ENCODE data around the gene ACADS.

ACADS gene

GRCh38 chr12:120725659-120726509 lies at the start of gene ACADS:
Gene ACADS, plus strand, starts transcription at chr12:120725826. Its CDS starts 60 bp downstream, at chr12:120725886.
- in situ Hi-C loops (cut with MboI; ENCODE audit: low sequenced_read_pairs), result no loop called here

GRCh38 chr12:120677765-120678473 lies 47.7 kb upstream of the ACADS start:
- in situ Hi-C loops (cut with MboI; ENCODE audit: low sequenced_read_pairs), result no loop called here

- in situ Hi-C loops (cut with MboI; ENCODE audit: low sequenced_read_pairs), result no loop called here
Measured at GRCh38 chr12:120678572-120678971, 47.1 kb upstream of the ACADS start.

- in situ Hi-C loops (cut with MboI; ENCODE audit: low sequenced_read_pairs), result no loop called here
Measured at GRCh38 chr12:120680165-120680738, 45.4 kb upstream of the ACADS start.

- in situ Hi-C loops (cut with MboI; ENCODE audit: low sequenced_read_pairs), result no loop called here
Measured at GRCh38 chr12:120684523-120684932, 41.1 kb upstream of the ACADS start.

- in situ Hi-C loops (cut with MboI; ENCODE audit: low sequenced_read_pairs), result no loop called here
Measured at GRCh38 chr12:120685522-120685921, 40.1 kb upstream of the ACADS start.

- in situ Hi-C loops (cut with MboI; ENCODE audit: low sequenced_read_pairs), result no loop called here
Measured at GRCh38 chr12:120686151-120686689, 39.4 kb upstream of the ACADS start.

- in situ Hi-C loops (cut with MboI; ENCODE audit: low sequenced_read_pairs), result no loop called here
Measured at GRCh38 chr12:120686690-120687577, 38.7 kb upstream of the ACADS start, which contains the start of gene MLEC. Gene MLEC, plus strand, starts transcription at chr12:120687149. Its CDS starts 148 bp downstream, at chr12:120687297.

- in situ Hi-C loops (cut with MboI; ENCODE audit: low sequenced_read_pairs), result no loop called here
Measured at GRCh38 chr12:120687578-120688289, 37.9 kb upstream of the ACADS start.

- in situ Hi-C loops (cut with MboI; ENCODE audit: low sequenced_read_pairs), result no loop called here
Measured at GRCh38 chr12:120688527-120689071, 37.0 kb upstream of the ACADS start.

GRCh38 chr12:120689397-120690082 lies 36.1 kb upstream of the ACADS start:
- in situ Hi-C loops (cut with MboI; ENCODE audit: low sequenced_read_pairs), result no loop called here

- in situ Hi-C loops (cut with MboI; ENCODE audit: low sequenced_read_pairs), result no loop called here
Measured at GRCh38 chr12:120690083-120690450, 35.6 kb upstream of the ACADS start.

GRCh38 chr12:120690978-120691377 lies 34.6 kb upstream of the ACADS start:
- in situ Hi-C loops (cut with MboI; ENCODE audit: low sequenced_read_pairs), result no loop called here

- in situ Hi-C loops (cut with MboI; ENCODE audit: low sequenced_read_pairs), result no loop called here
Measured at GRCh38 chr12:120692524-120693033, 33.0 kb upstream of the ACADS start.

GRCh38 chr12:120693848-120694247 lies 31.8 kb upstream of the ACADS start:
- in situ Hi-C loops (cut with MboI; ENCODE audit: low sequenced_read_pairs), result no loop called here

- in situ Hi-C loops (cut with MboI; ENCODE audit: low sequenced_read_pairs), result no loop called here
Measured at GRCh38 chr12:120696626-120697025, 29.0 kb upstream of the ACADS start.

- in situ Hi-C loops (cut with MboI; ENCODE audit: low sequenced_read_pairs), result no loop called here
Measured at GRCh38 chr12:120697344-120697743, 28.3 kb upstream of the ACADS start.

GRCh38 chr12:120698665-120699064 lies 27.0 kb upstream of the ACADS start:
- in situ Hi-C loops (cut with MboI; ENCODE audit: low sequenced_read_pairs), result no loop called here

- in situ Hi-C loops (cut with MboI; ENCODE audit: low sequenced_read_pairs), result no loop called here
Measured at GRCh38 chr12:120699553-120699952, 26.1 kb upstream of the ACADS start.

Measured in HL-60/S4 treated with retinoic acid at 250 ng/mL for 4 days and 3 days (cell line).